HG03045 (cell line): ENCODE results near the gene TSTD1.
"Not testable (repeated sequence)": the region's sequence is repeated elsewhere in the genome, so short reads cannot be mapped to it uniquely, and the experiment has no call there.

Experiments used
- ATAC-seq: cut with Tn5 transposase; IDR thresholded peaks from one replicate; pipeline ENCODE4 v1.9.1; 2021; ENCODE audit warnings: mild to moderate bottlenecking, moderate library complexity; ENCODE audit not compliant: unreplicated experiment

TSTD1 gene

DNA sequence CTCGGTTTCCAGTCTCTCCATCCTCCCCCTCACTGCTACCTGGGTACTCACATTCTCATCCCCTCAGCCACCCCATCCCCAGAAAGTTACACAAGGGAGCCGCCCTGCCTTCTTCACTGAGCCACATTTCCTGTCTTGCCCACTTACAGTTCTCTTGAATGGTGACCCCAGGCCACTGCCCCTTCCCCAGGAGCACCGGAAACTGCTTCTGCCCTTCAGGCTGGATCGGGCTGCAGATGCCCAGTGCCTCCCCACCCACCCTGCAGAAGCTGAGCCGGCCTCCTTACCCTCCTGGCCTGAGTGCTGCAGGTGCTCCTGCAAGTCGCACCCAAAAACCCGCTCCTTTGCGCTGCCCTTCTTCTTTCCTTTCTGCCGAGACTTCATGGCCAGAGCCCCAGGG lies 30.5 kb upstream of the TSTD1 start:
- ATAC-seq = peak; percentile 13

DNA sequence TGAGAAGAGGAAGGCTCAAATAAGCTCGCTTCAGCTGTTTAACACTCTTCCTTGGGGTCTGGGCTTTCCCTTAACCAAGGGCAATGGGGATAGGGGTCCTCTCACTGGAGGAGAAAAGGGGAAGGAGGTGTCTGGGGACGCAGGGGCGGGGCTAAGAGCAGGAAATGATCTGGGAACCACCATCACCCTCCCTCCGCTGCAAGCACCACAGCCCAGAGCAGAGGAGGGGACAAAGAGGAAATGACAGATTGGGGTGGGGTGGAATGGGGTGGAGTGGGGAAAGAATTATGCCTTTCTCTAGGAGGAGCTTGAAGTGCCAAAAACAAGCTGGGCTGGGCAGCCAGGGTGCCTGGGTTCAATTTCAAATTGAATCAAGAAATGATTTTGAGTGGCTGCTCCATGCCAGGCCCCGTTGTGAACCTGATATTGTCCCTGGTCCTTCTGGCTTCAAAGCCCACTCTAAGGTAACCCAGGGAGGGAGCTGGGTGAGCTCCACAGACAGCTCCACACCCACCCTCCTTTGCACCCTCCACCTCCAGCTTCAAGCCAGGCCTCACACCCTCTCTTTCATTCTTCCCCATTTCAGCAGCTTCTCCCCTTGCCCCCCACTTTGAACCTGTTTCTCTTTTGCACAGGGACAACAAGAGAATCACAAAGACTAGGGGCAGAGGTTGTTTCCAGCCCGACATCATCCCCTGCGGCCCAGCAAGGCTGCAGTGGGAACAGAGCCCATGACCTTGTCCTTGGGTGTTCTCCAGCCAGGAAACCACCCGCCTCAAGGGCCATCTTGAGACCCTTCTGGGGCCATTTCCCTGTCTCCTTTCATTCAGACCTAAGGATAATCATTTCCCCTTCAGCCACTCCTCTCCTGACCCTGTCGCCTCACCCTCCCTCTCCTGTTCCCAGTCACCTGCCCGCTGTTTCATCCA lies 29.8 kb upstream of the TSTD1 start:
- peak; percentile 52 for ATAC-seq

DNA sequence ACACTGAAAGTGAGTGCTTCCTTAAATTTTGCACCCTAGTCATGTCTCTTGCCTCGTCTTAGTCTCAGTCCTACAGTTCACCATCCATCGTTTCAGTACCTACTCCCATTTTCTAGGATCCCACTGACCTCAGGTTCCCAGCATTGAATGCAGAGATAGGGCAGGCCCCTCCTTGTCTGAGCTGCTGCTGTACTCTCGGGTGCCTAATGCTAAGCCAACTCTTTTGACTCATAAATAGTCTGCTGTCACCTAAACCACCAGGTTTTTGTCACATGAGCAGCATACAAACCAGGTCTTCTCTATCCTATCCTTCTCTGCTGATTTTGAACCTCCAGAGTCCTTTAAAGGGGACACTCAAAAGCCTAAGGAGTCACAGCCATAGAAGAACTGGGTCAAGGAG lies 27.9 kb upstream of the TSTD1 start:
- ATAC-seq = no peak

DNA sequence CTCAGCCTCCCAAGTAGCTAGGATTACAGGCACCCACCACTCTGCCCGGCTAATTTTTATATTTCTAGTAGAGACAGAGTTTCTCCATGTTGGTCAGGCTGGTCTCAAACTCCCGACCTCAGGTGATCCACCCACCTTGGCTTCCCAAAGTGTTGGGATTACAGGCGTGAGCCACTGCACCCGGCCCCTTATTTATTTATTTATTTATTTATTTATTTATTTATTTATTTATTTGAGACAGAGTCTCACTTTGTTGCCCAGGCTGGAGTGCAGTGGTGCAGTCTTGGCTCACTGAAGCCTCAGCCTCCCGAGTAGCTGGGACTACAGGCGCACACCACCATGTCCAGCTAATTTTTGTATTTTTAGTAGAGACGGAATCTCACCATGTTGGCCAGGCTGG lies 26.9 kb upstream of the TSTD1 start:
- ATAC-seq = not testable (repeated sequence)

DNA sequence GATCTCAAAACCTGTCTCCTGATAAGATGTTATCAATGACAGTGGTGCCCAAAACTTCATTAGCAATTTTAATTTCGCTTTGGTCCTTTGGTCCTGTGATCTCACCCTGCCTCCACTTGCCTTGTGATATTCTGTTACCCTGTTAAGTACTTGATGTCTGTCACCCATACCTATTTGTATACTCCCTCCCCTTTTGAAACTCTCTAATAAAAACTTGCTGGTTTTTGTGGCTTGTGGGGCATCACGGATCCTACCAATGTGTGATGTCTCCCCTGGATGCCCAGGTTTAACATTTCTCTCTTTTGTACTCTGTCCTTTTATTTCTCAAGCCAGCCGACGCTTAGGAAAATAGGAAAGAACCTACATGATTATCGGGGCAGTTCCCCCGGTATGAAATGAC lies 25.2 kb upstream of the TSTD1 start:
- not testable (repeated sequence) for ATAC-seq

DNA sequence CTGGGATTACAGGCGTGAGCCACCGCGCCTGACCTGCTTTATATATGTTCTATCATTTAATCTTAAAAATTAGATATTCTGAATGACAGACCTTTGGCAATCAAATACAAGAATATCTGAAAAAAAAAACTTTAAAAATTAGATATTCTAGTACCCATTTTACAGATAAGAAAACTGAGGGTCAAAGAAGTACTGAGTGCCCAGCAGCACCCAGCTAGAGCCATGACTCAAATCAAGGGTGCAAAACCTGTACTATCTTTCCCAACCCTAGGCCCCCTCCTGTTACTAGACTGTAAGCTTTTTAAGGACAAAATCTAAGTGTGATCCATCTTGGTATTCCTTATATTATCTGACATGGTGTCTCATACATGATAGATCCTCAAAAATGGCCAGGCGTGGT lies 22.7 kb upstream of the TSTD1 start:
- ATAC-seq = no peak

DNA sequence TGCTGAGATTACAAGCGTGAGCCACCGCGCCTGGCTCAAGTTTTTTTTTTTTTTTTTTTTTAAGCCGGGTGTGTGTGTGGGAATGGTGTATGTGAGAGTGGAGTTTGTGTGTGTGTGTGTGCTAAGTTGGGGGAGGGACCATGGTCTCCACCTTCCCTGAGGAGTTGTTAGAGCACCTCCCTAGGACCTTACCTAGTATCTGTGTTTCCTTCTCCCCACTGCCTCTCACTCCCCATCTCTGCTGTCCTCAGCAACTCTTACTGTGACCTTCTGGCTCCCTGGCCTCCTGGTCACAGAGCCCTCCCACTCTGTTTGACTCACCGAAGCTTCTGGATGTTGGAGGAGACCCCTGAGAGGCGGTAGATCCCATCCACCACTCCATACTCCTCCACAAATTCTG lies 20.5 kb upstream of the TSTD1 start:
- no peak for ATAC-seq

DNA sequence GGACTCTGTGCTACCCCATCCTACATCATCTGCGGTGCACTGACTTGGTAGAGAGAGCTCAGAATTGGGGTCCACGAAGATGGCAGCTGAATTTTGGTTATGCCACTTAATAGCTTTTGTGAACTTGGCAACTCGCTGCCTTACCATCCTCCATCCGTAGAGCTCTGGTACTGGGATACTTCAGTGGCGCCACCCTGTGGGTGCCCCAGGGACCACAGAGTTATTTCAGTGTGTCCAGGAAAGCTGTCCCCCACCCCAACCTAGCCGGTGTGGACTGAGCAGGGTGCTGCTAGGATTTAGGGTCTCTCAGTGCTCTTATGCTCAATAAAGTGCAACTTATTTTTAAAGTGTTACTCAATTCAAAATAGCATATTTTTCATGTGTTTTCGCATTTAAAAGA lies 16.0 kb upstream of the TSTD1 start:
- no peak for ATAC-seq

DNA sequence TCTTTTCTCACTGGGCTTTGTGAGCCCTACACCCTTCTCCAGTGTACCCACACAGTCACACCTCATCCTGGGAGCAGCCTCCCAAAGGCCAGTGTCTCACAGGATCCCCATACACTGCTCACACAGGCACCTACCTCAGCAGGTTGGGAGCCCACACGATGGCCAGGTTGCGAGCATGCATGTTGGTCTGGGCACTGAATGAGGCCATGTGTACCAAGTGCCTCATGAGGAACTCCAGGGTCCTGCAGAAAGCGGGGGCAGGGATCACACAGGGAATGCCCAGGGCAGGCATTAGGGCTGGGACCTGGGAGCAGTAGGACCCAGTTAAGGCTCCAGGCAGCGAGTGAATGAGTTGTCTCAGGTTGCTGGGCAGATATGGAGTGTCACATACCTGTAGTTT lies 15.5 kb upstream of the TSTD1 start:
- ATAC-seq = no peak

DNA sequence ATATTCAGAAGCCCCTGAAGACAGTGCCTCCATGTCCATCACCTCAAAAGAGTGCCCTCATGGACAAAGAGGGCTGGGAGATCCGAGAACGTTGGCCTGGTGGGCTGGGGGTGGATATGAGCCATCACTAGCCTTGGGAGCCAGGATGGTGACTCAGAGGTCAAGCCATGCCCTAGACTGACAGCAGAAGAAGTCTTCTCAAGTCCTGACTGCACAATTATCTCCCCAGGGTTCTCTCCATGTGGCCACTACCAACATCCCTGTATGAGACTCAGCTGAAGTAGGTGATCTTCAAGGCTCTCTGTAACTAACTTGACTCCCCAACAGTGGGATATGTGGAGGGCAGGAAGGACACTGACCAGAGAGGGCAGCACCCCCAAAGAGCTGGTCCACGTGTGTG lies 14.1 kb upstream of the TSTD1 start:
- no peak for ATAC-seq

DNA sequence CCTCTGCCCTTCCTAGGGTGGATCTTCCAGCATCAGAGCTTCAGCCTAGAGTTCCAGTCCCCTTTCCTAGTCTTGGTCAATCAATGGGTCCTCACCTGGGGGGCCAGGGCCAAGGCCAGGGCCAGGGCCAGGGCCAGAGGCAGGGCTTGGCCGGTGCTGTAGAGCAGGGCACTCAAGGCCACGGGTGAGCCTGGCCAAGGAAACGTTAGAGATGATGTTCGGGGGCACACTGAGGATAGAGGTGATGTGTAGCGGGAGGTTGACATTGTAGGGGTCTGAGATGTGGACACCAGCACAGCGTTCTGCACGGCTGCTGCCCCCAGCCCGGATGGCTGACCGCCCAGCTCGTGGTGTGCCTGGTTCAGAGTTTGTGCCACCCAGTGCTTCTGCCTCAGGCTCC lies 12.5 kb upstream of the TSTD1 start:
- ATAC-seq = no peak

DNA sequence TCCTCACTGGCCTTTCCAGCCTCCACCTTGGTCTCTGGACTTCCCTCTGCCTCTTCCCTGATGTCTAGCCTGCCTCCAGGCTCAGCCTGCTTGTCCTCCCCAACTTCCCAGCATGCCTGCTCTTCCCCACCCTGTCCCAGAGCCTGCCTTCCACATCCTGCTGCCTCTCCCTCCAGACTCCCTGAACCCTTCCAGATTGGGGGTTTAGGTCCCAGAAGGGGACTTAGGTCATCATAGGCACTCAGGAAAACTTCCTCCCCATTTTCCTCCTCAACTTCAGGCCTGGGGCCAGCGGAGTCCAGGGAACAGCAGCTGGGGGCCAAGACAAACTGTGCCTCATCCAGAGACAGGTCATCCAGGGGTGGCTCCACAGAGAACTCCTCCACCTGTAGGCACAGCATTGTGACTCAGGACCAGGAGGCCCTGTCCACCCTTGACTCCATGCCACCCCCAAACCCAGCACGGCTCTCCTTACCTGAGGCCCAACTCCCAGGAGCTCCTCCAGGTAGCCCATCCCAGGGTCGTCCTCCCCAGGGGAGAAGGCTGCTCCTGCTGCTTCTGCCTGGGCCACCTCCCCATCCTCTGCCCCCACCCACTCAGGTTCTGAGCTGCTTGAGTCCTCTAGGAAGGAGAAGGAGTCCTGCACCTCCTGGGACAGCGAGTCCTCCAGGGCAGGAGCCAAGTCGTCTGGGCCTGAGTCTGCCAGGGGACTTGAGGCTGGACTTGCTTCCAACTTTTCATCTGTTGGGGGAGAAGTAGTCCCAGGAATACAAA lies 10.4 kb upstream of the TSTD1 start:
- no peak for ATAC-seq

DNA sequence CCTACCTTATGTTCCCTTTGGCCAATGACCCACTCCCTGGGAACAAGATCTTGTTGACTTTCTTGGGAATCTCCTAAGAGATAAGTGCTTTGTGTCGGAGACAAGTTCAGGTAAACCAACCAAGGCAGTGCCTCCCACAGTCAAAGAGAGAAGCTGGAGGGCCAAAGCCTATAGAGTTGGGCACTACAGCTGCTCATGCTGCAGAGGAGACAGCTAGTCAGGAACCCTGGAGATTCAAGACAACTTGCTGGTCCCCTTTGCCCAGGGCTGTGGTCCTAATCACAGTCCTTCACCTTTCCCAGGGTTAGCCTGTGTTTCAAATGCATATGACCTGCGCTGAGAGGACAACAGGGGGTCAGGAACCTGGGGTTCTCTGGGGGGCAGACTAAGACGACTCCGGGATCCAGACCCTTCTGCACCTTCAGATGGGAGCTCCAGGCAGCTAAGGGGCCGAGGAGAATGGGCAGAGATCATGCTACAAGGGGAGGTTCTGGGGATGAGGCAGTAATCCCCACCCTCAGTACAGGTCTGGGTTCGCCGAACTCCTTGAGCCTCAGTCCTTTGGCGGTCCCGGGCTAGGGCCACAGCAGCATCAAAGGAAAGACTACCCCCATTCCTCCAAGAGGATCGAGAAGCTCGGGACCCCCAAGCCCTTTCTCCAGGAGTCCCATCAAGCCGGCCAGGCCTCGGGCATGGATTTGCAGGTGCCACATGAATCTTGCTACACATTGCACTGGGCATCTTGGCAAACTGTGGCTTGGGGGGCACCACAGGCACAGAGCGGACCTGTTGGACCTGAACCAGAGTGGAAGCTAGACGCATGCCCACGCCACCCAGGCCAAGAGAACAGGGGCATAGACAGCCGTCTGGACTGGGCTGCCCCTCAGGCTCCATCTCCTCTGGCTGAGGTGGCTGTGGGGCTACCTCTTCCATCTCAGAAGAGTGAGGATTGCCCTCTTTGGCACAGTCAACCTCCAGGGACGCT lies 9.0 kb upstream of the TSTD1 start:
- ATAC-seq = no peak

DNA sequence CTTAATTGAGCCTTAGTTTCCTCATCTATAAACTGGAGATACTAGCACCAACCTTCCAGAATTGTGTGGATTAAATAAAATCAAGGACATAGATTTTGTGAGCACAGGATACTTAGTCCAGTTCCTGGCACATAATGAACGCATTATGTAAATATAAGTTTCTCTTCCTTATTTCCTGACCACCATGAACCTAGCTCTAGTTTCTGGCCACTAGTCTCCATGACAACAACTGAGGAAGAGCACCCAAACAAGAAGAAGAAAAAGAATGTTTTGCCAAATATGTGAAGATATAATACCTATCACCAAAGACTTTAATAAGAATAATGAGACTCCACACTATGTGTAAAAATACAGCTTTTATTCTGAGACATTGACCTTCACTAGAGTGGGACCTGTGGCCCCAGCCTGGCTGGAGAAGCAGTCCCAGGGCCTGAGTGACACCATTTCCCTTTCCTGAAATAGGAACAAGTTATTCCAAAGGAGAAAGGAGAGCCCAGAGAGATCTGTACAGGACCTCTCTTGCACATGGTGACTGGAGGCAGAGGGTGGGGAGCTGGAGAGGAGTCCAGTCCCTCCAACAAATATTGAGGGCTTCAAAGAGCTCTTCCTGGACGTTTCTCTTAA lies 8.0 kb upstream of the TSTD1 start:
- ATAC-seq = peak; percentile 39

DNA sequence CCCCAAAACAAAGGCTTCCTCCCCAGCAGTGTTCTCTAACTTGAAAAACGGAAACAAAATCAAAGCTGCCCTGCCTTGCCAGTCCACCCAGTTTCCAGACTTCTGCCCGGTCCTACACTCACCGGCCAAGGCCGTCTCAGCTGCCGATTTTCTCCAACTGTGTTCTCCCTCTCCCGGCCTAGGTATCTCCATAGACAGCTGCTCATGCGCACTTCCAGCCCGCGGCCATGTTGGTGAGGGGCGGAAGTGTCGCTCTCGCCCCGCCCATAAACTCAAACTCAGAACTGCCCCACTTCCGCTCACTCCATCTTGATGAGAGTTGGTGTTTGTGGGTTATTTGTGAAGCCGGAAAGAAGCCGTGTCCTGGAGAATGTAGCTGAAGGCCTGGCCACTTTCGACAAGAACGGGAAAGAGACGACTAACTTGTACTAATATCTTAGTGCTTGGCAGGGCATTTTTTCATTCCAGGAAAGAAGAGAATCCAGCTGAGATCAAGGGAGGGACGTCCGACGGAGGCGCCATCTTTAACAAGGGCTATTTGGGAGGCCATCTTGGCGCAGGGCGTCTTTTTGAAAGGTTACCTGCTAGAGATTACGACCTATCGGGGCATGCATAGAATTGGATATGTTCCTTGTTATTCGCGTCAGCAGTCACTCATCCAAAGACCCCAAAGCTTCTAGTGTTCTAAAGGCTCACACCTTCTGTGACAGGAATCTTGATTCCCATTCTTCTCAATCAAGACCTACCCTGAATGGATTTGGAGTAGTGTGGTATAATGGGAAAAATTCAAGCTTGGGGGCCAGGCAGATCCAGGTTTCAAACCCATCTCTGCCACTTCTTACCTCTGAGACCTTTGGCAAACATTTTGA lies 7.2 kb upstream of the TSTD1 start, which contains the start of gene USF1:
Gene USF1 (minus strand): TSS at position 242 of the 869 bp plus-strand sequence. CDS start 2,702 bp downstream, outside the sequence.
- ATAC-seq = peak; percentile 69

DNA sequence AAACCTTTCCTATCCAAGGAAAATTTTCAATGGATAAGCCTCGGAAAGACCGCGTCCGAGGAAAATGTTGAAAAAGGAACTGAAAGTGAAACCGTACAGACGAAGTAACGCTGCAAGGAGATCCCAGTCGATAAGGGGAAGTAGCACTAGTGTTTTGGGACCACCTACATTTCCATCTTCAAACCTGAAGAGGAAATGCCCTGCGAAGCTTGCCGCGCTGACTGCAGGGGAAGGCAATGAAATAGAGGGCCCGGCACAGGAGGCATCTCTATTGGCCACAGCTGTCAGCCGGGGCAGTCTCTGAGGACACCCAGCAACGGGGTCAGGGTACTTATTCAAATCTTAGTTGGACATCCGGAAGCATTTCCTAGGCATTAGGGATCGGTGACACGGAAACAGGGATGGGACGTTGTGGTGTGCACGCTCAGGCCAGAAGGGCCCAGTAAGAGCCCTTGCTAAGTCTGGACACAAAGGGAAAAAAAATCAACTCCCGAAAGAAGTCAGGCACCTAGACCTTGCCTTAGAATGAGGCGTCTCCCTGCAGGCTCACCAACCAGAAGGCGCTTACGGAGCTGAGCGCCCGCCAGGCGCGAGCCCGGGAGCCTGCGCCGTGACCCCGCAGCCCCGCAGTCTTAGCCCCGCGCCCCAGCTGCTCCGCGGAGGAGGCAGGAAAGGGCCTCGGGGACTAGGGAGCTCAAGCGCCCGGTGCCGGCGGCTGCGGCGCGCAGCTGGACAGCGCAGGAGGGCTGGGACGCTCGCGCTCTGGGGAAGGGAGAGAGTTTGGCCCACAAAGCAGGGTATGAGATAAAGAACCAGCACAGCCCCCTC lies 6.4 kb upstream of the TSTD1 start:
- ATAC-seq = peak; percentile 29

DNA sequence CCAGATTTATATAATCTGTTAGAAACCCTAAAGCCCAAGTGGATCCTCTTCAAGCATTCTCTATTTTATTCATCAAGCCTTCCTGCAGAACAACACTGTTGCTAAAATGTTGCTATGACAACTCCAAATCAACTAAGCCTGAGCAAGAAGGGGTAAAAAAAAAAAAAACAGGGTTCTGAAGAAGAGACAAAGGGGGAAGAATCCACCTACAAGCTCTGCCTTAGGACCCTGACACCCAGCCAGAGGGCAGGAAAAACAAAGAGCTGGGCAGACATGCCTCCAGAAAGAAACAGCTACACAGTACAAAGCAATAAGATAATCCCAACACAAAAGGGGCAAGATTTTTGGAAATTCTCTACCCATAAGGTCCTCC lies 5.8 kb upstream of the TSTD1 start:
- ATAC-seq = no peak

DNA sequence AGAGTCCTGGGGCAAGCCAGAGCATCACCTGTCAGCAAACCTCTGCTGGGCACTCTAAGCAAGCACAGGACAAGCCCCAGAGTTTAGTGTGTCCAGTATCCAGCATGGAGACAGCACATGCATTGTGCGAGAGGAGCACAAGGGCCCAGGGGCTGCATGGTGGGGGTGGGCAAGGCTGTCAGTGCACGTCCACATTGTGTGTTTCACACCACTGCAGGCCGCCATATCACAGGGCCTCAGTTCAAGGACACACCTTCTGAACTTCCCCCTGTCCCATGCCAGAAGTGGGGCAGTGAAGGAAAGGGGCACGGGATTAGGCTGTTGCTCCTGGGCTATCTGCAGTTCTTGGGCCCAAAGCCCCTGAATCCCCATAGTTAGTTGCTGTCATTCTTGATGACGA lies 782 bp upstream of the TSTD1 start:
- ATAC-seq = no peak

DNA sequence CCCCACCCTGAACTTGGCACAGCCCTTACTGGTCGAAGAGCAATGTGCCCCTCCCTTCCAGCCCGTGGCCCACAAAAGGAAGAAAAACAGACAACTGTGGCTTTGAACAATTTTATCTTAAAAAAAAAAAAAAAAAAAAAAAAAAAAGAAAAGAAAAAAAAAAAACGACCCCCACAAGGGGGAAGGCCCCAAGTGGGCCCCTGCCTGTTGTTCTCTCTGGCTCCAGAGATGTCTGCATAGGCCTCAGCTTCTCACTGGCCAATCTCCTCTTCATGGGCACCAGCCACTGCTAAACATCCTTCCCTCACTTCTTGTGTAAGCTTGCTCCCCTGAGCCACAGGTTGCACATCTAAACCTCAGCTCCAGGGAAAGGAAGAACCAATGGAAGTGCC lies 386 bp upstream of the TSTD1 start:
- ATAC-seq = no peak
